ENCODE results near the gene SPON1. TPM values are rescaled to one million over a fixed set of nuclear protein-coding genes. Genes with fewer than 3 reads are reported as not detected.

The SPON1 gene
- total RNA-seq, 1 experiment from 2014 or later = 0.20 TPM

- H4K20me1 ChIP-seq (ENCODE audit: control insufficient read depth, insufficient read depth, insufficient read length) = no peaks in the 10 kb centered on the region
- WGBS (ENCODE audit: extremely low coverage, insufficient read length, low lambda C conversion rate) = no CpG with 5 or more reads among the region's 2 CpGs
- no peak overlapping the region for H3K18ac ChIP-seq (ENCODE audit: insufficient read length, low read depth, low read length)
- no peak overlapping the region for H2AK5ac ChIP-seq (ENCODE audit: insufficient read length, low read length)
- no peak overlapping the region for H3T11ph ChIP-seq (ENCODE audit: low read length)
- H3K79me2 ChIP-seq (ENCODE audit: insufficient read depth, low read length) = no peaks in the 10 kb centered on the region
- Mint-ChIP-seq H3K4me3 (no peak overlapping the region), H3K9me3 (peaks cover 9 to 15% of the 10 kb centered on the region in 2 experiments), H3K4me1 (no peaks in the 10 kb centered on the region), H3K36me3 (ENCODE audit: insufficient read depth in 1 of 3, low read depth in 3 of 3) (peaks cover 2 to 18% (median 5%) of the 10 kb centered on the region in 3 experiments; a peak in 5 of 7 replicates), H3K27me3 (ENCODE audit: low read depth) (no peaks in the 10 kb centered on the region), H3K27ac (no peak overlapping the region)
- DNase-seq = no peak
- no peaks in the 10 kb centered on the region for H3K4me1 ChIP-seq (ENCODE audit: insufficient read depth, low read length)
- no peak overlapping the region for H2BK5ac ChIP-seq (ENCODE audit: insufficient read length, low read length)
- no peak overlapping the region for H3K9ac ChIP-seq (ENCODE audit: extremely low read depth, insufficient read length, low read length)
- no peak overlapping the region for H2BK12ac ChIP-seq (ENCODE audit: insufficient read length, low read depth, low read length)
- no peak overlapping the region for H3K56ac ChIP-seq (ENCODE audit: insufficient read length, low read depth, low read length)
- no peak overlapping the region for H2BK20ac ChIP-seq (ENCODE audit: low read depth, low read length, poor library complexity, severe bottlenecking)
- no peak overlapping the region for H4K8ac ChIP-seq (replicated peaks; ENCODE audit: insufficient read length, low read depth, low read length)
- no peaks in the 10 kb centered on the region for H3K79me1 ChIP-seq (ENCODE audit: insufficient read depth, low read depth, low read length, poor library complexity, severe bottlenecking)
- H3K9me3 ChIP-seq (ENCODE audit: control insufficient read depth, low read depth, low read length) = peaks cover 5% of the 10 kb centered on the region
- no peak overlapping the region for H4K5ac ChIP-seq (ENCODE audit: insufficient read length, low read depth, low read length)
- no peak overlapping the region for H2BK15ac ChIP-seq (ENCODE audit: low read depth, low read length)
- H2AFZ ChIP-seq (ENCODE audit: low read length) = no peak overlapping the region
- H3K4me2 ChIP-seq (ENCODE audit: insufficient read depth, insufficient read length, low read length) = no peak overlapping the region
- H3K4ac ChIP-seq (ENCODE audit: low read depth, low read length) = no peak overlapping the region
- no peak overlapping the region for H3K23ac ChIP-seq (ENCODE audit: insufficient read length, low read depth, low read length)
- no peak overlapping the region for H2BK120ac ChIP-seq (ENCODE audit: low read depth, low read length, poor library complexity, severe bottlenecking)
- no peak overlapping the region for H3K14ac ChIP-seq (ENCODE audit: insufficient read depth, low read length)
- no peak for TF ChIP-seq CTCF (conservative IDR thresholded peaks at IDR 0.05)
- no peak overlapping the region for H4K91ac ChIP-seq (ENCODE audit: insufficient read length, low read depth, low read length)
- H3K23me2 ChIP-seq (ENCODE audit: insufficient read length, low read depth, low read length, poor library complexity, severe bottlenecking) = no peaks in the 10 kb centered on the region
- H3K27me3 ChIP-seq (ENCODE audit: insufficient read depth, low read length) = no peaks in the 10 kb centered on the region
- no peak overlapping the region for H3K27ac ChIP-seq (ENCODE audit: insufficient read length, low read depth, low read length)
These were observed 163.0 kb downstream of the SPON1 start for GRCh38 chr11:14125529-14125928.

All from H9 (cell line).